Activated T-helper 1 cell treated with anti-CD3 and anti-CD28 coated beads, Interleukin-2, amount 50 U/mL, for 16 hours (primary cell): Measurements from ENCODE around the gene PPP1R8.
A peak's percentile ranks its signal among the peaks of the same experiment; 100 is the strongest.
"Not testable (repeated sequence)": the region's sequence is repeated elsewhere in the genome, so short reads cannot be mapped to it uniquely, and the experiment has no call there.

Source experiments
- DNase-seq, 2 donors: peaks; one replicate each; pipeline ENCODE4 v3.0.0-alpha.2; 2020; ENCODE audit warnings: low read depth in 1 of 2, low spot score in 1 of 2

The PPP1R8 gene

DNA sequence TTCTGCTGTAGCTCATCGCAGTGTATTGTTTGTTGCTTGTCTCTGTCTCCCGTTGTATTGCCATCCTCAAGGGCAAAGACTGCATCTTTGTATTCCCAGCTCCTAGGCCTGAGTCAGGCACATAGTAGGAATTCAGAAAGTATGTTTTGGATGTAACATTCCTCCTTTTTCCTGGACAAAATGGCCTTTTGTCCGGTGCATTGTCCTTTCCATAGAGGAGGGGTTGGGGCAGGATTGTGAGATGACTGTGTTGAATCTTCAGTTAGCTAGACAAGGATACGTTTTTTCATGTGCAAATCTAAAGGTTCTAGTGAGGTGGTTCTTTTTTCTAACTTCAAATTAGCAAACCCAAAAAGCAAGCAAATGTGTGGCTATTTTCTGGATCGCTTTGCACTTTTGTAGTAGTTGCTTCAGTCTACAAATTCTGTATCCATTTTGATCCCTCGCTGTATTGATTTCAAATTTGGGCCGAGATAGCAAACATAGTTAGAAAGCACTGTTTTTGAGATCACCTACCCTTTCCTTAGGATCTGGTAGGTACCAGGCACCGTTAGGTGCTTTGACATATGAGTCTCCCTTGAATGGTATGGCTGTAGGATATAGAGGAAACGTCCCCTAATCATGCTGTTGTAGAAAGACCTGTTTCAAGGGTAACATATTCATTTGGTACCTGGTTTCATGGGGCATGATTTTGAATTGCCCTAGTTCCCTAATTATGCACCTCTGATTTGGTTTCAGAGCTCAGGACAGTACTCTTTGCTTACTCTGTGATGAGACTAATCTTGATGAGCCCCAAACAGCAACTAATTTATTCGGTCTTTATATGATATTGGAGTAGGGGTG is 1.2 kb downstream of the PPP1R8 start:
- DNase-seq: no peak

DNA sequence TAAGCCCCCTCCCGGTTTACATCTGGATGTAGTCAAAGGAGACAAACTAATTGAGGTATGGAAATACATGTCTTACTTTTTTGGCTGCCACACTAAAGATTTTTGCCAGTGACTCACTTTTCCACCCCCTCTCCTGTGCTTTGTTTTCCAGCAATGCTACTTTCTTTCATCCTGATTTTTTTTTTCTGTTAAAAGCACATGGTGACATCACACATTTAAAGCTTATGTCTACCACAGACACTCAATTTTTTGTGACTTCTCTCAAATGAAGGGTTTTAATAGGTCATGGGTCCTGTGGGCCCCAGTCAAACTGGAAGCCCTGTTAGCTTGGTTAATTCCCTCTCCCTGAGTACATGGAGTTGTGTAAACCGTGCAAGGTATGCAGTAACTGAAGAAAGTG is 2.2 kb downstream of the PPP1R8 start:
- no peak for DNase-seq

GRCh38 chr1:27833470-27833869 is 2.9 kb downstream of the PPP1R8 start:
- DNase-seq: no peak

GRCh38 chr1:27835046-27835445 is 4.5 kb downstream of the PPP1R8 start:
- DNase-seq: no peak

DNA sequence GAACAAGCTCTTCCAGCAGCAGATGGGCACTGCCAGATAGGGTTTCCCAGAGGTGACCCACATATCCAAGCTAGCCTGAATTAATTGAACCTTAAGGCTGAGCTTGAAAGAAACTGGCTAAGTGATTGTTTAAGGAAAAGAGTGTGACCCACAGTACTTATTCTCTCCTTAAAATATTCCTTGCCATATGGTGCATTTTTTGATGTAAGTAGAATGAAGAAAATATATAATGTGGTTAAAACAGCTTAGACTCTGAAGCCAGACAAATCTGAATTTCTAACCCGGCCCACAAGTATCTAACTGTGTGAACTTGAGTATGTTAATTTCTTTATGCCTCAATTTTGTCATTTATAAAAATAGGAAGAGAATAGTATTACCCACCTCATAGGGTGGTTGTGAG is 4.9 kb downstream of the PPP1R8 start:
- DNase-seq: no peak

GRCh38 chr1:27849951-27850350 is 19.4 kb downstream of the PPP1R8 start:
- no peak for DNase-seq

GRCh38 chr1:27855085-27855484 is 24.5 kb downstream of the PPP1R8 start:
- DNase-seq: no peak

- DNase-seq: no peak
Observed at GRCh38 chr1:27856561-27857343, 26.2 kb downstream of the PPP1R8 start.

- DNase-seq: not testable (repeated sequence)
Observed at GRCh38 chr1:27857552-27857951, 27.0 kb downstream of the PPP1R8 start.

DNA sequence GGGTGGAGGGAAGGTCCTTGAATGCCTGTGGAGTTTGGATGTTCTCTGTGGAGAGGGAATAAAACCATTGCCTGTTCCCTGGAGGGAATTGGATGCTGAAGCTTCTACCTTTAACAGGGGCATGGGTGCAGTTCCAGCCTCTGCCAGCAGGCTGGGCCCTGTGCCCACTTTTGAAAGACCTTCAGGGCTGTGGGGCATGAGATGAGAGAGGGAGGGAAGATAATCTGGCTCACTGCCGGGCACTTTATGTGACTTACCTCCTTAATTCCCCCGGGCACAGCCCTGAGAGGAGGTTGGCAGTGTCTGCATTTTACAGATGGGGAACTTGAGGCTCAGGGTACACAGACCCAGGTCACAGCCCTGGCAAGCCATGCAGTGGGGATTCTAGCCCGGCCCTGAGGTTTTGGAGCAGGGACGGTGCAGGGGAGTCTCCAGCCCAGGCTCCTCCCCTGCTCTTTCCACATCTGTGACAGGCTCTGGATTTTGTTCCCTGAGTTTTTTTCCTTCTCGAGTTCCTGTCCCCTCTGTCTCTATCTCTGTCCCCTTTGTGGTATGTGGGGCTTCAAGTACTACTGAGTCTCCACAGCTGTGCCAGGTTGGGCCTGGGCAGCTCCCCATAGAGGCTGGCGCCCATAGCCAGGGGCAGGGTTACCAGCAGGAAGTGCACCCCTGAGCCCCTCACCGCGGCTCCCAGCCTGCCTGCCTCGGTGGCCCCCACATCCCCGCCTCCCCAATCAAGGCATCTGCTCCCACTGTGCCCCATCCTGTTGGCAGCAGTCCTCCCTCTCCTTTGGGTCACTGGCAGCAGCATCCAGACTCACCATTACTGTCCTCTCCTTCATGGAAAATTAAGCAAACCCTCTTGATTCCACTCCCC is 27.7 kb downstream of the PPP1R8 start:
- peak; percentile 66 to 80 for DNase-seq

- no peak for DNase-seq
Observed at GRCh38 chr1:27858949-27859576, 28.5 kb downstream of the PPP1R8 start.

DNA sequence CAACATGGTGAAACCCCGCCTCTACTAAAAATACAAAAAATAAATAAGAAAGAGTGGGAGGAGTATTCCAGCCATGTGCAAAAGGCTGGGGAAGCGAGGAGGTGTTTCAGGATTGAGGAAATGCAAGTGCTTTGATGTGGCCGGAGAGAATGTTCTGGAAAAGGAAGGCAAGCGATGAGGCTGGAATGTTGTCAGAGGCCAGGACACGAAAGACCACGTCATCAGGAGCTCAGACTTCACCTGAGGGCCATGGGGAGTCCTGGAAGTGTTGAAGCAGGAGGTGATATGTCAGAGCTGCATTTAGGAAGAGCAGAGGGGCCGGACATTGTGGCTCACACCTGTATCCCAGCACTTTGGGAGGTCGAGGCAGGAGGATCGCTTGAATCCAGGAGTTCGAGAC is 30.9 kb downstream of the PPP1R8 start:
- DNase-seq: no peak

DNA sequence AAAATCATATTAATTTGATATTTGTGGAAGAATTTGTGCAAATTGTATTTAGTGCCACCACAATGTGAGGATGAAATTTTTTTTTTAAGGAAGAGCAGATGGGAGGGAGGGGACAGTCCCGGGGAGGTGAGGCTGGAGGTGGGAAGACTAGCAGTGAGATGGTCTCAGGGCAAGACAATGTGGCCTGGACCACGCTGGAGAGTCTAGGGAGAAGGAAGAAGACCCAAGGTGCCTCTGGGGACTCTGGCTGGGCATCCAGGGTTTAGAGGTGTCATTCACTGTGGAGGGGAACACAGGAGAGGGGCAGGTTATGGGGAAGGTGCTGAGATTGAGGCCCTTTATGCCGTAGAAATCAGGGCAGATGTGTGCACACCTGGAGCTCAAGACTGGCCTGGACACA is 31.4 kb downstream of the PPP1R8 start:
- no peak for DNase-seq

DNA sequence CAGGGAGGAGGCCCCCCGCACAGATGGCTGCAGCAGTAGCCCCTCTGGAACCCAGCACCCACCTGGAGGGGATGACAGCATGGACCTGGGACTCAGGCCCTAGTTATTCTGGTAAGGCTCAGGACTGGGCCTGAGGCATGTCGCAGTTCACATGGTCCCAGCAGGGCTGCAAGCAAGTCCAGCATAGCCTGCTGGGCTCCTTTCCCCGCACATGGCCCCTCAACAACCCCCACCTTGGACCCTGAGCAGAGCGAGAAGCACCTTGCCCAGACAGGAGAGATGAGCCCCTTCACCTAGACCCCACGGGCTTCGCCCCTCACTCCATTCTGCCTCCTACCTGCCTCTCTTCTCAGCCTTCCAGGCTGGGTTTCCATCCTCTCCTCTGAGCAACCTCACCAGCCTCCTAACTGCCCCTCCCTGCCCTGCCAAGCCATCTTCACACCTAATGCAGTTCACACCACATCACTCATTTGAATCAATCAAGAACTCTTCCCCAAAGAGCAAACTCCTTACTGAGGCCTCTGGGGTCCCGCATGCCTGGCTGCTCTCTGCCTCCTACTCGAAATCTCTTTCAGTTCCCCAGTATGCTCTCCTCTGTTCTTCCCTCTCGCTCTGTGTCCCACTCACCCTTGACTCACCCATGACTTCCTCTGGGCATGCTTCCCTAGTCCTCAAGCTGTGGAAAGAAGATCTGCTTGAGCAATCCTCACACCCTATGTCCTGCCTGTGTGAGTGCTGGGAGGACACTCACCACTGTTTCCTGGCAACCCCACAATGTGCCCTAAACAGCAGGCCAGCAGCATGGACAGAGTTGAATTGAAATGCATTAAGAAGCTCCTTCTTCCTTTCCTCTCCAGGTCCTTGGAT is 32.3 kb downstream of the PPP1R8 start:
- no peak for DNase-seq

GRCh38 chr1:27863538-27863915 is 32.9 kb downstream of the PPP1R8 start:
- DNase-seq: no peak

DNA sequence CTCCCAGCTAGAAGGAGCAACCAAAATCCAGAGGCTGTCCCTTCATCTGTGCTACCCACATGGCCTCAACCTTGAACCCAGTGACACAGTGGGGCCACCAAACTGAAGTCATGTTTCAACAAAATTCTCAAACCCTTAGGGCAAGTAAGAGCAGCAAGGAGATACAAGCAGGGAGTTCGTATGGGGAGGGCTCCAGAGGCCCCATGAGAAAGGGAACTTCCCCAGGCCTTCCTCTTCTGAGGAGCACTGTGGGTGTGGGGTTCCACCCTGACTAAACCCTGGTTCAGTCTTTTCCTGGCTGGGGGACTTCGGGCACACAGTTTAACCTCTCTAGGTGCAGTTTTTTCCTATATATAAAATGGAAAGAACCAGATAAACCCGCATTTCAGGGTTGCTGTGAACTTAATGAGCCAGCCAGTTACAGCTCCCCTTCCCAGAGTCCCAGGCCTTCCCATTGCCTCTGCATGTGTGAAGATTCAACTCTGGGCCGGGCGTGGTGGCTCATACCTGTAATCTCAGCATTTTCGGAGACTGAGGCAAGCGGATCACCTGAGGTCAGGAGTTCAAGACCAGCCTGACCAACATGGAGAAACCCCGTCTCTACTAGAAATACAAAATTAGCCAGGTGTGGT is 33.8 kb downstream of the PPP1R8 start:
- no peak for DNase-seq

DNA sequence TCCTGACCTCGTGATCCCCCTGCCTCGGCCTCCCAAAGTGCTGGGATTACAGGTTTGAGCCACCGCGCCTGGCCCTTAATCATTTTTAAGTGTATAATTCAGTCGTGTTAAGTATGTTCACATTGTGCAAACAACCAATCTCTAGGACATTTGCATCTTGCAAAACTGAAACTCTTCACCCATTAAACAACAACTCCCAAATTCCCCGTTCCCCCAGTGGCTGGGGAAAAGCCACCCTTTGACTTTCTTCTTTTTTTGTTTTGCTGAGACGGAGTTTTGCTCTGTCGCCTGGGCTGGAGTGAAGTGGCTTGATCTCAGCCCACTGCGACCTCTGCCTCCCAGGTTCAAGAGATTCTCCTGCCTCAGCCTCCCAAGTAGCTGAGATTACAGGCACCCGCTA is 35.2 kb downstream of the PPP1R8 start:
- no peak for DNase-seq

- DNase-seq: no peak
Observed at GRCh38 chr1:27868556-27868931, 38.0 kb downstream of the PPP1R8 start.

DNA sequence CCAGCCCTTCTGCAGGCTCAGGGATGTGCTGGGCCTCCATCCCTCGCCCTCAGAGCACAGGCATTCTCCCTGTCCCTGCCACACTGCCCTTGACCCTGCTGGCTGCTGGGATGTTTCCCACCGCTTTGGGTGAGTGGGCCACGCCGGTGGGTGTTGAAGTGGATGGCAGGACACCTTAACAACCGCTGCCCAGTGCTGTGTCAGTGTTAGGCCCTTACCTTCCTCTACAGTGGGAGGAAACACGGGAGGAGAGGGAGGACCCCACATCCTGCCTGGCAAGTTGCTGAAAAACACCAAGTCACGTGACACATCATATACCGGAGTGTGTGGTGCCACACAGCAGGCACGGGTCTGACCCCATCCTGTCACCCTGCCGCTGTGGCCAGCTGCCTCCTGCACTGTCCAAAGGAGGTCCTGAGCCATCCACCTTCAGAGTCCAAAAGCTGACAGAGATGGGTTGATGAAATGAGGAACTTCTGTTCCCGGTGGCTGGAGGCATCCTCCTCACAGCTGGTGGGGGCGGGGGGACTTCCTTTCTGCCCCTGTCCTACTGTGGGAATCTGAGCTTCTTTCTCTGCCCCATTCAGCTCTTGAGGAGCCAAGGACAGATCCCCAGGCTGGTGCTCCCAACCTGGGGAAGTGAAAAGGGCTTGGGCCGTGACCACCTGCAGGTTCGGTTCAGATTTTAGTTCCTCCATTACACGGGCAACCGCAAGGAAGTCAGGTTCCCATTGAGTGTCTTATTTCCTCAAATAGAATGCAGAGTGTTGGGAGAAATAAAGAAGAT is 38.5 kb downstream of the PPP1R8 start:
- peak; percentile 34 to 51 for DNase-seq
